Measurements from ENCODE around the gene VSIG10L2. TPM values are rescaled to one million over a fixed set of nuclear protein-coding genes. Genes with fewer than 3 reads are reported as not detected.

The VSIG10L2 gene
- total RNA-seq, 2 experiments from 2014 or later = not detected

- Mint-ChIP-seq H3K4me1 (no peaks in the 10 kb centered on the region), H3K9me3 (no peaks in the 10 kb centered on the region), H3K36me3 (ENCODE audit: low read depth) (no peaks in the 10 kb centered on the region), H3K27ac (no peak overlapping the region), H3K27me3 (no peaks in the 10 kb centered on the region), H3K4me3 (no peak overlapping the region)
- ChIA-PET CTCF (no interaction called here), POLR2A (no interaction called here)
- no peak for DNase-seq
Observed at GRCh38 chr11:125994509-125994908, 48.7 kb downstream of the VSIG10L2 start.

GRCh38 chr11:125995313-125995712 is 49.5 kb downstream of the VSIG10L2 start:
- Mint-ChIP-seq H3K9me3 (no peaks in the 10 kb centered on the region), H3K27ac (no peak overlapping the region), H3K4me3 (no peak overlapping the region), H3K4me1 (no peaks in the 10 kb centered on the region), H3K36me3 (ENCODE audit: low read depth) (no peaks in the 10 kb centered on the region), H3K27me3 (no peaks in the 10 kb centered on the region)
- no peak for DNase-seq
- CTCF ChIA-PET = no interaction called here
- POLR2A ChIA-PET = no interaction called here

- POLR2A ChIA-PET = interaction anchor here (0.6 kb wide), 1 partner anchor 103 kb away, joined by 3 read pairs; no protein-coding TSS in a partner anchor
- CTCF ChIA-PET = no interaction called here
- H3K27ac Mint-ChIP-seq = no peak overlapping the region
- H3K36me3 Mint-ChIP-seq (ENCODE audit: low read depth) = no peaks in the 10 kb centered on the region
- no peaks in the 10 kb centered on the region for H3K27me3 Mint-ChIP-seq
- no peak overlapping the region for H3K4me3 Mint-ChIP-seq
- H3K9me3 Mint-ChIP-seq = no peaks in the 10 kb centered on the region
- no peak for DNase-seq
- no peaks in the 10 kb centered on the region for H3K4me1 Mint-ChIP-seq
Observed at GRCh38 chr11:125998267-125998666, 52.4 kb downstream of the VSIG10L2 start.

- no peak for DNase-seq
- ChIA-PET POLR2A (no interaction called here), CTCF (no interaction called here)
- no peak overlapping the region for H3K4me3 Mint-ChIP-seq
- no peak overlapping the region for H3K27ac Mint-ChIP-seq
- no peaks in the 10 kb centered on the region for H3K27me3 Mint-ChIP-seq
- no peaks in the 10 kb centered on the region for H3K4me1 Mint-ChIP-seq
- no peaks in the 10 kb centered on the region for H3K36me3 Mint-ChIP-seq (ENCODE audit: low read depth)
- H3K9me3 Mint-ChIP-seq = no peaks in the 10 kb centered on the region
Observed at GRCh38 chr11:125999234-125999880, 53.5 kb downstream of the VSIG10L2 start.

- Mint-ChIP-seq H3K36me3 (ENCODE audit: low read depth) (no peaks in the 10 kb centered on the region), H3K27me3 (no peaks in the 10 kb centered on the region), H3K4me3 (no peak overlapping the region), H3K4me1 (no peaks in the 10 kb centered on the region), H3K9me3 (no peaks in the 10 kb centered on the region), H3K27ac (no peak overlapping the region)
- DNase-seq = no peak
- POLR2A ChIA-PET = no interaction called here
- CTCF ChIA-PET = no interaction called here
Observed at GRCh38 chr11:126002181-126002580, 56.3 kb downstream of the VSIG10L2 start.

Other genes with a start within 250 kb of the VSIG10L2 start
- gene PATE1, start 199.8 kb upstream of the VSIG10L2 start, total RNA-seq = not detected
- under 1 TPM in 1 of 2 experiments, not detected in 1; 0.20 TPM for gene PATE2, start 167.2 kb upstream of the VSIG10L2 start, total RNA-seq
- not detected for gene PATE3, start 157.9 kb upstream of the VSIG10L2 start, total RNA-seq
- gene PATE4, start 112.7 kb upstream of the VSIG10L2 start, total RNA-seq = not detected
- gene HYLS1, start 58.4 kb upstream of the VSIG10L2 start, total RNA-seq = 10 to 100 TPM; 17.4 to 21.2 TPM
- 10 to 100 TPM in 1 of 2 experiments, 1 to 10 TPM in 1; 8.9 to 12.1 TPM for gene PUS3, start 42.8 kb upstream of the VSIG10L2 start, total RNA-seq
- gene DDX25, start 41.5 kb upstream of the VSIG10L2 start, total RNA-seq = under 1 TPM in 1 of 2 experiments, not detected in 1; 0.12 TPM
- 1 to 10 TPM; 2.6 to 3.4 TPM for gene CDON, start 116.8 kb downstream of the VSIG10L2 start, total RNA-seq

Measured in activated CD4-positive, alpha-beta T cell treated with anti-CD3 and anti-CD28 coated beads, Interleukin-2, amount 10 ng/mL, durations not matched to agents 7 days and 5 days (primary cell).